HepG2 (cell line): ENCODE measurements around the gene SDCCAG8. TPM values are rescaled to one million over a fixed set of nuclear protein-coding genes. Genes with fewer than 3 reads are reported as not detected.

Experiments
- HNRNPUL1 ChIP-seq: fragments of 200-400 bp; formaldehyde crosslinking; IDR thresholded peaks from 2 replicates; pipeline ENCODE4 v1.6.1; 2017; ENCODE audit warnings: low read depth, mild to moderate bottlenecking, low read length, moderate library complexity
- ZKSCAN5 ChIP-seq: sonication (generic); formaldehyde crosslinking; IDR thresholded peaks from 2 replicates; pipeline ENCODE4 v1.5.1; 2020; ENCODE audit warnings: mild to moderate bottlenecking, missing genetic modification reagents
- polyA plus RNA-seq, 8 experiments: library from polyadenylated mRNA; depleted of rRNA in 3 of 8; stranded (reverse) in 7 of 8; unstranded in 1 of 8; fragments of >200 nt; fragmentation: Illumina TruSeq in 4 of 8; extraction: Trizol in 4 of 8; gene quantifications; 2 replicates each; pipeline versions ENCODE4 v1.2.1 to v1.2.3, GENCODE V29; 2011 to 2016; ENCODE audit warnings: low read depth in 4 of 8, missing spikeins in 1 of 8, mixed read lengths in 1 of 8; ENCODE audit not compliant: insufficient read depth in 1 of 8
- total RNA-seq, 5 experiments: library from RNA; depleted of rRNA; stranded (reverse); fragments of >200 nt; fragmentation: Illumina TruSeq; extraction: Trizol; gene quantifications; 2 replicates each; pipeline ENCODE4 v1.2.3, GENCODE V29; 2016; ENCODE audit warnings: low read depth in 1 of 5
- TF ChIP-seq, protein P1 (sequence below): sonication (generic); formaldehyde crosslinking; IDR thresholded peaks from 2 replicates; pipeline ENCODE4 v1.4.0; 2020; ENCODE audit warnings: missing genetic modification reagents
- TF ChIP-seq, protein P2 (sequence below): sonication (generic); formaldehyde crosslinking; IDR thresholded peaks from 2 replicates; pipeline ENCODE4 v1.5.0; 2020; ENCODE audit warnings: mild to moderate bottlenecking, missing genetic modification reagents, moderate library complexity
- TF ChIP-seq, protein P3 (sequence below): sonication (generic); formaldehyde crosslinking; IDR thresholded peaks from 2 replicates; pipeline ENCODE4 v1.9.0; 2021; ENCODE audit warnings: missing genetic modification reagents, borderline replicate concordance

The SDCCAG8 gene
- total and polyA plus RNA-seq, 2 of the 13 experiments (the other 11 are each of a cell fraction or from before 2014, with no cell fraction given): 9.5 to 13.4 TPM

DNA sequence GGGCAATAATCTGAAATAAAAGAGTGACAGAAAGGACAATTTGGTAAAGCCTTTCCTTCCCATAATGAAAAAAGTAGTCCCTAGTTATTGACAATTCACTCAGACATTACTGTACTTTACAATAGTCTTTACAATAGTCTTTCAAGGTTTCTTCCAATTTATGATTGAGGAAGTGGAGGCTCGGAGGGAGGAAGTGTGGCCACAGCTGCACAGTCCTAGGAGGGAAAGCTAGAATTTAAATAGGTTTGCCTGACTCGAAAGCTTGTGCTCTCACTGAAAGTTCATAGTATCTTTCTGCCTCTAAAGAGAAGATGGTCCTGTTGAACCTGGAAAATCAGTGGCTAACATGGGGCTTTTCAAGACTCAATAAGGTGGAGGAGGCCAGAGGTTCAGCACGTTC, 203.2 kb downstream of the SDCCAG8 start (continued):
- TF ChIP-seq, protein P1, sequence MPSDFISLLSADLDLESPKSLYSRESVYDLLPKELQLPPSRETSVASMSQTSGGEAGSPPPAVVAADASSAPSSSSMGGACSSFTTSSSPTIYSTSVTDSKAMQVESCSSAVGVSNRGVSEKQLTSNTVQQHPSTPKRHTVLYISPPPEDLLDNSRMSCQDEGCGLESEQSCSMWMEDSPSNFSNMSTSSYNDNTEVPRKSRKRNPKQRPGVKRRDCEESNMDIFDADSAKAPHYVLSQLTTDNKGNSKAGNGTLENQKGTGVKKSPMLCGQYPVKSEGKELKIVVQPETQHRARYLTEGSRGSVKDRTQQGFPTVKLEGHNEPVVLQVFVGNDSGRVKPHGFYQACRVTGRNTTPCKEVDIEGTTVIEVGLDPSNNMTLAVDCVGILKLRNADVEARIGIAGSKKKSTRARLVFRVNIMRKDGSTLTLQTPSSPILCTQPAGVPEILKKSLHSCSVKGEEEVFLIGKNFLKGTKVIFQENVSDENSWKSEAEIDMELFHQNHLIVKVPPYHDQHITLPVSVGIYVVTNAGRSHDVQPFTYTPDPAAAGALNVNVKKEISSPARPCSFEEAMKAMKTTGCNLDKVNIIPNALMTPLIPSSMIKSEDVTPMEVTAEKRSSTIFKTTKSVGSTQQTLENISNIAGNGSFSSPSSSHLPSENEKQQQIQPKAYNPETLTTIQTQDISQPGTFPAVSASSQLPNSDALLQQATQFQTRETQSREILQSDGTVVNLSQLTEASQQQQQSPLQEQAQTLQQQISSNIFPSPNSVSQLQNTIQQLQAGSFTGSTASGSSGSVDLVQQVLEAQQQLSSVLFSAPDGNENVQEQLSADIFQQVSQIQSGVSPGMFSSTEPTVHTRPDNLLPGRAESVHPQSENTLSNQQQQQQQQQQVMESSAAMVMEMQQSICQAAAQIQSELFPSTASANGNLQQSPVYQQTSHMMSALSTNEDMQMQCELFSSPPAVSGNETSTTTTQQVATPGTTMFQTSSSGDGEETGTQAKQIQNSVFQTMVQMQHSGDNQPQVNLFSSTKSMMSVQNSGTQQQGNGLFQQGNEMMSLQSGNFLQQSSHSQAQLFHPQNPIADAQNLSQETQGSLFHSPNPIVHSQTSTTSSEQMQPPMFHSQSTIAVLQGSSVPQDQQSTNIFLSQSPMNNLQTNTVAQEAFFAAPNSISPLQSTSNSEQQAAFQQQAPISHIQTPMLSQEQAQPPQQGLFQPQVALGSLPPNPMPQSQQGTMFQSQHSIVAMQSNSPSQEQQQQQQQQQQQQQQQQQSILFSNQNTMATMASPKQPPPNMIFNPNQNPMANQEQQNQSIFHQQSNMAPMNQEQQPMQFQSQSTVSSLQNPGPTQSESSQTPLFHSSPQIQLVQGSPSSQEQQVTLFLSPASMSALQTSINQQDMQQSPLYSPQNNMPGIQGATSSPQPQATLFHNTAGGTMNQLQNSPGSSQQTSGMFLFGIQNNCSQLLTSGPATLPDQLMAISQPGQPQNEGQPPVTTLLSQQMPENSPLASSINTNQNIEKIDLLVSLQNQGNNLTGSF (CRISPR knock-in tag): no peak
- no peak for TF ChIP-seq HNRNPUL1
- TF ChIP-seq, protein P2, sequence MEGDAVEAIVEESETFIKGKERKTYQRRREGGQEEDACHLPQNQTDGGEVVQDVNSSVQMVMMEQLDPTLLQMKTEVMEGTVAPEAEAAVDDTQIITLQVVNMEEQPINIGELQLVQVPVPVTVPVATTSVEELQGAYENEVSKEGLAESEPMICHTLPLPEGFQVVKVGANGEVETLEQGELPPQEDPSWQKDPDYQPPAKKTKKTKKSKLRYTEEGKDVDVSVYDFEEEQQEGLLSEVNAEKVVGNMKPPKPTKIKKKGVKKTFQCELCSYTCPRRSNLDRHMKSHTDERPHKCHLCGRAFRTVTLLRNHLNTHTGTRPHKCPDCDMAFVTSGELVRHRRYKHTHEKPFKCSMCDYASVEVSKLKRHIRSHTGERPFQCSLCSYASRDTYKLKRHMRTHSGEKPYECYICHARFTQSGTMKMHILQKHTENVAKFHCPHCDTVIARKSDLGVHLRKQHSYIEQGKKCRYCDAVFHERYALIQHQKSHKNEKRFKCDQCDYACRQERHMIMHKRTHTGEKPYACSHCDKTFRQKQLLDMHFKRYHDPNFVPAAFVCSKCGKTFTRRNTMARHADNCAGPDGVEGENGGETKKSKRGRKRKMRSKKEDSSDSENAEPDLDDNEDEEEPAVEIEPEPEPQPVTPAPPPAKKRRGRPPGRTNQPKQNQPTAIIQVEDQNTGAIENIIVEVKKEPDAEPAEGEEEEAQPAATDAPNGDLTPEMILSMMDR (CRISPR knock-in tag): no peak
- no peak for TF ChIP-seq ZKSCAN5 (CRISPR knock-in tag)
- TF ChIP-seq, protein P3, sequence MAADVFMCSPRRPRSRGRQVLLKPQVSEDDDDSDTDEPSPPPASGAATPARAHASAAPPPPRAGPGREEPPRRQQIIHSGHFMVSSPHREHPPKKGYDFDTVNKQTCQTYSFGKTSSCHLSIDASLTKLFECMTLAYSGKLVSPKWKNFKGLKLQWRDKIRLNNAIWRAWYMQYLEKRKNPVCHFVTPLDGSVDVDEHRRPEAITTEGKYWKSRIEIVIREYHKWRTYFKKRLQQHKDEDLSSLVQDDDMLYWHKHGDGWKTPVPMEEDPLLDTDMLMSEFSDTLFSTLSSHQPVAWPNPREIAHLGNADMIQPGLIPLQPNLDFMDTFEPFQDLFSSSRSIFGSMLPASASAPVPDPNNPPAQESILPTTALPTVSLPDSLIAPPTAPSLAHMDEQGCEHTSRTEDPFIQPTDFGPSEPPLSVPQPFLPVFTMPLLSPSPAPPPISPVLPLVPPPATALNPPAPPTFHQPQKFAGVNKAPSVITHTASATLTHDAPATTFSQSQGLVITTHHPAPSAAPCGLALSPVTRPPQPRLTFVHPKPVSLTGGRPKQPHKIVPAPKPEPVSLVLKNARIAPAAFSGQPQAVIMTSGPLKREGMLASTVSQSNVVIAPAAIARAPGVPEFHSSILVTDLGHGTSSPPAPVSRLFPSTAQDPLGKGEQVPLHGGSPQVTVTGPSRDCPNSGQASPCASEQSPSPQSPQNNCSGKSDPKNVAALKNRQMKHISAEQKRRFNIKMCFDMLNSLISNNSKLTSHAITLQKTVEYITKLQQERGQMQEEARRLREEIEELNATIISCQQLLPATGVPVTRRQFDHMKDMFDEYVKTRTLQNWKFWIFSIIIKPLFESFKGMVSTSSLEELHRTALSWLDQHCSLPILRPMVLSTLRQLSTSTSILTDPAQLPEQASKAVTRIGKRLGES (CRISPR knock-in tag): no peak
